ENCODE measurements around the gene PODXL2.

Gene PODXL2

DNA sequence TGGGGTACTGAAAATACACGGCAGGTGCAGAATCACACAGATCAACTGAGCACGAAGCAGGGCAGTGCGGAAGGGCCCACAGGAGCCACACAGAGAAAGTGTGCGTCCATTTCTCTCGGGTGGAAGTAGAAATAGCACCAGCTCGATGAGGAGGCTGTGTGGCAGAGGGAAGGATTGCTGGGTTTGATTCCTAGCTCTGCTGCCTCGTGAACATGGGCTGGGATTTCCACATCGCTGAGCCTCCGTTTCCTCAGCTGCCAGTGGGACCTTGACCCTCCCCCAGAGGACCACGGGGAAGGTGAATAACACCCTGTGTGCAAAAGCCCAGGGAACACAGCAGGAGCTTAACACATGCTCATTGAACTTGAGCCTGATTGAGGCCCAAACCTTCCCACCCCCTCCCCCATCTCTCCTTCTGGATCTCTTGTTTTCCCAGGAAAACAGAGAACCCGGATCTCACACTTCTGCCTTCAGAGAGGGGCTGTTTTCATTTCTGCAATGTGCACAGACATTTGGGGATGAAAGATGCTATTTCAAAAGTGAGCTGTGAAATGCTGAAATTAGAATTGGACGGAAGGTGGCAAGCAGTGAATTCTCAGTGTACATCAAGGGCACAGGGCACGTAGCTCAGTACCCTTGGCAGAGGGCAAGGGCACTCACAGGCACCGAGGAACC lies 82.2 kb downstream of the PODXL2 start:
- DNase-seq, result peak; percentile 31

DNA sequence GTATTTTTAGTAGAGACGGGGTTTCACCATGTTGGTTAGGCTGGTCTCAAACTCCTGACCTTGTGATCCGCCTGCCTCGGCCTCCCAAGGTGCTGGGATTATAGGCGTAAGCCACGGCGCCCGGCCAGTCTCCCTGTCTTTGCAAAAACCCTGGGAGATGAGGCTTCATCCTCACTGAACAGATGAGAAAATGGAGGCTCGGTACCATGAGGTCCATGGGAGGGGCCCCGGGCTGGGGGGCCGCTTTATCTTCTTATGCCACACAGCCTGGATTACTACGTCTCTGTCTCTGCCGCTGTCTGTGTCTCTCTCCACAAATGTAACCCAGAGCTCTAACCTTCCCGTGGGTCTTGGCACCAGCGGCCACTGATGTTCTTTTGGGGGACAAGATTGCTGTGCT lies 82.9 kb downstream of the PODXL2 start:
- no peak for DNase-seq

DNA sequence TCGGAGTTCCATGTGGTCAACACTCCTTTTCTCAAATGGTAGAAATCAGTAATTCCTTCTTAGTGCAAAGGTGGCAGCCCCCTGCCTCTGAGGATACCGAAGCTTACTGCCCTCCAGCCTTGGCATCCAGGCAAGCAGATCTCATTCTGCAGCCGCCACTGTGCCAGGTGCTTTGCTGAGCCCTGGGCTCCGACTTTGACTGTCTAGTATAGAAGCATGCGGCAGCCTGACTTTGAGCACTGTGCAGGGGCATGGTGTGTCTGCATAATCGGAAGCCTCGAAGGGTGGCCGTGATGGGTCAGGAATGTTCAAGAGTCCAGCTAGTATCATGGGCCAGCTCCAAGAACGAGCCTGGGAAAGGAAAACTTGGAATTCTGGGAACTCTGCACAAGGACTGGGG lies 83.5 kb downstream of the PODXL2 start:
- DNase-seq, result no peak

DNA sequence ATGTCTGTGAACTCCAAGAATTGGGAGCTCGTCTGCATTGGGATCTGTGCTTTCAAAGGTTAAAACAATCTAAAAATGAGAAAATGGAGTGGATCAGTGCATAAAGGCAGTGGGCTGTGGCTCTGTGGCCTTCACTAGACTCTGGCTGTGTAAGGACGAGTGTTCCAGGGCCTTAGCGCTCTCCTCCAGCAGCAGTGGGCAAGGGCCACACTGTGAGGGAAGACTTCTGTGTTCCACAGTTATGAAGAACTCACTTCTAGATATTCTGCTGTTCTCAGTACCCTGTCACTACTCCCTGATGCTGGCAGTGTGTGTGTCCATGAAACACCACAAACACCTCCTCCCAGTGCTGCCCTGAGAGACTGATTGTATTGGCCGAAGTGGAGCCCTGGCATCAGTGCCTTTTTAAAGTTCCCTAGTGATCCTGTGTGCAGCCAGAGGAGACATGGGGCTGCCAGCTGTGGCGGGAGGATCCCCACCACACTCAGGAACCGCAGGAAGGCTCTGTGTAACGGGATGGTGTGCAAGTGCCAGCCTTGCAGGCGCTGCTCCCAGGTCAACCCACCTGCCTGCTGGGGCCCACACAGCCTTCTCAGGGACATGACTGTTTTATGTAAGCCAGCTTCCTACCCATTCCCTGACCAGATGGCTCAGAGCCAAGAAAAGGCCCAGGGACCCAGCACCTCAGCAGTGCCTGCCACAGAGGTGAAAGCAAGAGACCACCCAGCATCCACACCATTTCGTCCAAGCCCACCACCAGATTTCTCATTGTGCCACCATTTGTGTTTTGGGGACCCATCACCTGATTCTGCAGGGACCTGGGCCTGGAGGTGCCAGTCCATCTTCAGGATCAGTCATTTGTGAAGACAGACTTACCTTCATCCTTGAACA lies 84.1 kb downstream of the PODXL2 start:
- no peak for DNase-seq

DNA sequence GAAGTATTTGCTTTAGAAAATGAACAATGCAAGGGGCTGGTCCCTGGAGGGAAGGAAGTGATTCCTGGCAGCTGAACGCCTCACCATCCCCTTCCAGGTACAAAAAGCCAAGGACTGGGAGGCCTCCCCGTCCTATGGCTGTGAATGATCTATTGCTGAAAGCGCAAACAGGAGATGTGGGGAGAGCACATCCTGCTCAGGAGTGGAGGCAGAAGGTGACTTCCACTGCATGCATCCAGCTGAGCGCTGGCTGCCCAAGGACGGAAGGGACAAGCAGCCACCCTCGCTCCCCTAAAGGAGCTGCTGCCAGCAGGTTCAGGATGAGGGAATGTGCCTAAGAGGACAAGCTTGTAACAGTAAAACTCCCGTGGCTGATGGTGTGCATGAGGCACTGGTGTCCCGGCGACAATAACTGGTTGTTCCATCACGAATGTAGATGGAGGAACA lies 85.2 kb downstream of the PODXL2 start:
- no peak for DNase-seq

DNA sequence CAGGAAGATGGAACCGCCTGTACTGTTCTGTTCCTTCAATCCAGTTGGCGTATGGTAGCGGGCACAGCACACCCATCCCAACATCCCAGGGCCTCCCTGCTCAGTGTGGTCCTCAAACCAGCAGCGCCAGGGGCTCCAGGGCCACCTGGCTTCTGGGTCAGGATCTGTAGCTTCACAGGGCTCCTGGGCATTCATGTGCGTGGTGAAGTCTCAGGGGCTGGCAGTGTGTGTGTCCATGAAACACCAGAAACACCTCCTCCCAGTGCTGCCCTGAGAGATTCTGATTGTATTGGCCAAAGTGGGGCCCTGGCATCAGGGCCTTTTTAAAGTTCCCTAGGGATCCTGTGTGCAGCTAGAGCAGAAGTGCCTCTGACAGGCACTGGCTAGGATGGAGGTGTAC lies 85.9 kb downstream of the PODXL2 start:
- no peak for DNase-seq

DNA sequence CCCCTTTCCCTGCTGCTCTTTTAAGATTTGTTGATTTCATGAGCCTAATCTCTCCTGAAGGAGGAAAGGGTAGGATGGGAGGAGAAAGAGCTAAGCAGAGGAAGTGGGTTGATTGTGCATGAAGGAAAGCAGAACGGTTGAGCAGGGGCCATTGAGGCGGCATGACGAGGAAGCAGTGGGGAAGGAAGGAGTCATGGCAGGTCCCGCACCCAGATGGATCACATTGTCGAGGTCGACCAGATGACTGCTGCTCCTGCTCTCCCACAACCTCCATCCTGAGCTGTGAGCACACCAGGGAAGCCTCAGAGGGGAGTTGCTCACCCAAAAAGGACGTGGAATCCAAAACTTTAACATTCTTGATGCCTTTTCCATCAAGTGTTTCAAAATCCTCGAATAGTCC lies 86.5 kb downstream of the PODXL2 start:
- DNase-seq, result no peak

DNA sequence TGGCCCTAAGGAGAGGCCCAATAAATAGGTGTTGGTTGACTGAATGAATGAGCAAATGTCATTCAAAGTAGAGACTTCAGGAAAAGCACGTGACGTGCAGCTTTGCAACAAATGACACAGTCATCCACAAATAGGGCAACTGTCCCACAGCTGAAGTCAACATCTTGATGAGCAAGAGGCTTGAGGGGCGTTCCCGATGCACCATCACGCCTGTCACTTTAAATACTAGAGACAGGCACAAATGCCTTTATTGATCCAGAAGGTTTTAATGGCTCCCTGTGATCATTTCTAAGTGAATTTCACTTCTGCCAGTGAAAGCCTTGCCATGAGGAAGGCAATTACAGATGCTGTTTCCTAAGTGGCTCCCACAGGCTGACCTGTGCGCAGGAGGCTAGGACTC lies 87.4 kb downstream of the PODXL2 start:
- DNase-seq, result no peak

DNA sequence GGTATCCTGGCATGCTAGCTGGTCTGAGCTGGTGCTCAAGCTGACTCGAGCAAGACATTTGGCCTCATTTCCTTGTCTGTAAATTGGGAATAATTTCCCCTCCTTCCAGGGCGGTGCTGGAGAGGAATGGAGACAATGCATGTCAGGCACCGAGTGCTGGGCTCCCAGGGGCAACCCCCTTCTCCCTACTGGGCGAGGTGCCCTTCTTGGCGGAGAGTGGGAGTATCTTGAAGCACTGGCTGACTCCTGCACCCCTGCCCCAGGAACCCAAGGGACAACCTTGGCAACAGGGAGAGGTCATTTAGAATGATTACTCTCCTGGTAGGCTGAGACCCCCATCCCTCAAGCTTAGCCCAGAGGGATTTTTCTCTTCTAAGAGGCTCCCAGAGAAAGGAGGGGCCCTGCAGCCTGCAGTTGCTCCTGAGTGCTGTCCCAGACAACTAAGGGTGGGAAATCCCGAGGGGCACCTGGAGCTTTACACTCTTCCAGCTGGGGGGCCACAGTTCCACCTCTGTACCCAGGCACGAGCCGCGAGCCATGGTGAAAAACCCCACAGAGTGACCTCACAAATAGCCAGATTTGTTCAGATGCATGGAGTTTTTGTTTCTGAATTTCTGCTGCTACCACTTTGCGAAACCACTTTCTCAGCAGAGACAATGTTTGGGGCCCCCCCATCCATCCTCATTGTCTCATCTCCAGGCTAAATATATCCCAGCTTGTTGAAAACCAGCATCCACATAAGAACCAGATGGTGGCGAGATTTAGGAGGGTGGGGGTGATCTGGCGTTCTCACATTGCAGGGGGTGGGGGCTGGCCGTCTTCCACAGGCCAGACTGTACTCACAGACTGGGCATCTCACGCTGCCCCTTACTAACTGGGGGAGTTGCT lies 88.6 kb downstream of the PODXL2 start:
- DNase-seq, result peak; percentile 47

DNA sequence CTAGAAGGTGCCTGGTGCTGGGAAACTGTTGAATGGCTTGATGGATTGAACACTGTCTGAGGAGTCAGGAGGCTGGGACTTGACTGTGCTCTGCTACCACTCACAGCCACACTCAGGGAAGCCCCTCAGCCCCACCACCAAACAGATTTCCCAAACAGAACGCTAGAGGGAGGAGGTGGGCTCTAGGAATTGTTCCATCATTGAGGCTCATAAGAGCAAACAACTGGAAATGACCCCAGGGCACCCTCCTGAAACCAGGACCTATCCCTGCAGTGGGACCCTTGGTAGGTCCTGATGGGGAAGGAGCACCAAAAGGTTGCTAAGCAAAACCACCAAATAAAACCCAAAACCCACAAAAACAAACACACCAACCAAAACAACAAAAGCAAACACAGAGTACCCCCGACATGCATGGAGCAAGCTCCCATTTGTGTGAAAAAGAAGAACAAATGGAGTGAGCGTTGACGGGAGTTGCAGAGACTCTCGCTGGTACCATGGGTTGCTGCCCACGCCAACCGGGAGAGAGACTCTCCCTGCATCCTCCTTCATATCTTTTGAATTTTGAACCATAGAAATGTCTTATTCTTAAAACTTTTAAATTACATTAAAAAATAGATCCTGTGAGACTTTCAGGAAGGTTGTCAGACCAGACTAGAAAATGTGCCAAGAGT lies 89.4 kb downstream of the PODXL2 start:
- DNase-seq, result peak; percentile 47

DNA sequence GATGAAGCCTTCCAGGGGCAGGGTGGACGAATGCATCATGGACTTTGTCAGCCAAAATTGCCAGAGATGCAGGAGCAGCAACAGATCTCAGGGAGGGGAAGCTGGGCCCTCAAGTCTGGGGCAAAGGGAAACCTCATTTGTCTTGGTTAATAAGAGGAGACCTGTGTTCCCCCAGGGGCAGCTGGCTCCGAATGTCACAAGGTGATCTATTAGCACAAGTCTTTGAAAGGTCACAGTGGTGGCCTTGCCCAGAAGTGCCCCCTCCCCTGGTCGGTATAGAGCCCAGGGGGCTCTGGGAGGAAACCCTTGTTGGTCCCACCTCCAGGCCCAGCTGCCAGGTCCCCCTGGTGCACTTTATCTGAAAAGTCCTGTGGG lies 89.9 kb downstream of the PODXL2 start:
- DNase-seq, result no peak

DNA sequence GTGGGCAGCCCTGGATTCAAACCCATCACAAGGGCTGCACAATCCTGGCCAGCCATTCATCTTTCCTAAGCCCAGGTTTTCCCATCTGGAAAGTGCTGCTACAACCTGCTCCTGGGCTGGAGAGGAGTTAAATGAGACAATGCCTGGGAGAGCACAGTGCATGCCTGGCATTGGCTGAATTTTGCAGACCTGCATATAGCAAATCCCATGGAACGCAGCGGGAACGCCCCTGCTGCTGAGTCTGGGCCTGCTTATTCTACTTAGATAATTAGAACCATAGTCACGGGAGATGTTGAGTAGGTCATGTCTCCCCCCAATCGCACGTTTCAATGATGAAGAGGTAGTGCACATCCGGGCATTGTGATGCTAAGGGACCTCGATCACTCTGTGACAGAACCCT lies 90.4 kb downstream of the PODXL2 start:
- DNase-seq, result no peak

DNA sequence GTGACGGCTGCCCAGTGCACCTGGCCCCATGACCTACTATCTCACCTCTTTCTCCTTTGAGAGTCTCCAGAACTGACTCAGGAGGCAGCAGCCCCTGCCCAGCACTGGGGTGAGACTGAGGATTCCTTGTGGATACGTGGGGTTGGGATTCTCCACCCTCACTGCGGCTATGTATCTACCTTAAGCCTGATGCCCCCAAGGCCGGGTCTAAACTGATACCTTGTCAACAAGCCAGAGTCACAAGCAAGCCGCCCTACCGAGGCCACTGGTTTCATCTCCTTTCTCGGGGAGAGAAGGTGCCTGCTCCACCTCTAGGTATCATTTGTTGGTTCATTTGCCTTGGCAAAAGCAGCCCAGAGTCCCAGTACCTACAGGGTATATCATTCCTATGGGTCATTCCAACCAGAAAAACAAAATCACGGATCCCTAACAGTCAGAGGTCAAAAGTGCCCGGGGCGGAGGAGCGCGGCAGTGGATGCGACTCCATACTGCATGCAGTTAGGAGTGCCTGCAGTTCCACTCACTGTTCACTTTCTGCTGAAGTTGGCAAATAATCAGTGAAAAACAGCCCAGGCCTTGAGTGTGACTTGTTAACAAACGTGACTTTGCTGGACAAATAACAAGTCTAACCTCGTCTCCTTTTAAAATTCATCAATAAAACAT lies 91.3 kb downstream of the PODXL2 start:
- no peak for DNase-seq

DNA sequence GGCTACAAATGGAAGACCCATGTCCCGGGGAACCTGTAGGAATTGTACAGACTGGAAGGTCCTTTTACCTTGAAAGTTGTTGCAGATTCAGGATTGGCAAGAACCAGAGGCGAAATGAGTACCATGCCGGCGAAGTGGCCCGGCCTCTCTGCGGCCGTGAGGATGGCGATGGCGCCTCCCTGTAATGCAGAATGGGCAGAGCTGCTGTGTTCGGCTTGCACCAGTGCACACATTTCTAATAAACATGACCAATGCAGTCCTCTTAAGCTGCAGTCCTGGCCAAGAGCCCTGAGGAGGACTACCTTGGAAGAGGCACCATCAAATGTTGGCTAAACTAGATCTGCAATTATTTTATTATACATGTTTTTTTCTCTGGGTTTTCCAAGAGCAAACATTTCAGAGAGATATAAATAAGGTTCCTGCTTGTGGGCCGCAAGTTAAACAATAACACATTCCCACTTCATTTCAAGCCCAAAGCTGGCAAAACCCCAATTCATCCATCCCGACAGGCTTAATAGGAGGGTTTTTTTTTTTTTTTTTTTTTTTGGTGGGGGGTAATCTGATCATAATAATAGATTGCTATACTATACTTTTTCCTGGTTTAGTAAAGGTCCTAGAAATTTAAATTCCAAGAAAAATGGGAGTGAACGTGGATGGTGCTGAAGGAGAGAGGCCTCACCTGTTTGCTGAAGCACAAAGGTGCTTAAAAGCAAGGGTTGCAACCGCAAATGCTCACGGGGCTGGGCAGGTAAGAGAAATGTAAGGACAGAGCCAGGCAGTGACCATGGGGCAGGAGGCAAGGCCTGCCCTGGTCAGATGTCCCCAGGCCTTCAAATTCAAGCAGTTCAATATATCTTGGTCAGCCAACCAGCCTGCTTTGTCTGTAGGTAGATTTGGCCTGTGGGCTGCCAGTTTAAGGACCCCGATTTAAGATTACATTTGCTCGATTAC lies 92.3 kb downstream of the PODXL2 start:
- no peak for DNase-seq

DNA sequence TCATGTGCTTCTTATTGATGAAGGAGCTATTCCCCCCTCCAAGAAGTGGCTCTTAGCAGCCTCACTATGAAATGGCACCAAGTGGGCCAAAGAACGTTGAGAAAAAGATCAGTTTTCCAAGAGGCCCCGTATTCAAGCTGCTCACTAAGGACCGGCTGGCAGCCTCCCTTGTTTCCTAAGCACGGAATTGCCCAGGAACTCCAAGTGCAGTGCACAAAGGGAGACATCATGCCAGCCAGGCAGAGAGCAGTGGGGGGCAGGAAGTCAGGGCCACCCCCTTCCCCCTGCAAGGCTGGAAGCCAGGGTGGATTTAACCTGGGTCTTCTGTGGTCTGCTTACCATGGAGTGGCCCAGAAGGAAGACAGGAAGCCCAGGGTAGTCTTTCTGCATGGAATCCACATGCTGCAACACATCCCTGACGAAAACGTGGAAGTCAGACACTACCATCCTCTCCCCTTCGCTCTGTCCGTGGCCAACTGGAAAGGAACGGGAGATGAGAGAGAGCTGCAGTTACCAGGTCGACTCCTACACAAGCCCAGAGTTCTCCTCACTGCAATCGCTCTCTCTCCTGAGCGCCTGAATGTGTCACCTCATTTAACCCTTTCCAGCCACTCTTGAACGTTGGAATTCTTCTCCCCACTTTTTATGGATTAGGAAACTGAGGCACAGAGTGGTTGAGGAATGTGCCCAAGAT lies 93.3 kb downstream of the PODXL2 start:
- peak; percentile 36 for DNase-seq

All from NCI-H2171 treated with DMSO at 0.1 percent for 48 hours (cell line).